HG03135 (cell line): ENCODE results near the gene PITPNM1.
"Not testable (repeated sequence)": the region's sequence is repeated elsewhere in the genome, so short reads cannot be mapped to it uniquely, and the experiment has no call there.

Source experiments
- ATAC-seq: cut with Tn5 transposase; IDR thresholded peaks from one replicate; pipeline ENCODE4 v1.9.1; 2021; ENCODE audit warnings: mild to moderate bottlenecking, moderate library complexity; ENCODE audit not compliant: unreplicated experiment

Gene PITPNM1

GRCh38 chr11:67523556-67524479 lies 18.7 kb upstream of the PITPNM1 start:
- no peak for ATAC-seq

GRCh38 chr11:67522844-67523555 lies 17.8 kb upstream of the PITPNM1 start, which contains the start of gene CABP2:
Gene CABP2 (minus strand): TSS chr11:67523446. CDS start chr11:67523326, 120 bp downstream.
- no peak for ATAC-seq

- no peak for ATAC-seq
These were observed 17.2 kb upstream of the PITPNM1 start for GRCh38 chr11:67522338-67522737.

GRCh38 chr11:67521924-67522323 lies 16.8 kb upstream of the PITPNM1 start:
- no peak for ATAC-seq

GRCh38 chr11:67520856-67521824 lies 16.0 kb upstream of the PITPNM1 start:
- ATAC-seq = no peak

- ATAC-seq = no peak
These were observed 14.6 kb upstream of the PITPNM1 start for GRCh38 chr11:67519726-67520125.

- no peak for ATAC-seq
These were observed 12.8 kb upstream of the PITPNM1 start for GRCh38 chr11:67517784-67518552.

GRCh38 chr11:67516806-67517205 lies 11.6 kb upstream of the PITPNM1 start:
- ATAC-seq = no peak

- ATAC-seq = no peak
These were observed 9.0 kb upstream of the PITPNM1 start for GRCh38 chr11:67514116-67514515.

GRCh38 chr11:67511558-67511957 lies 6.4 kb upstream of the PITPNM1 start:
- not testable (repeated sequence) for ATAC-seq

GRCh38 chr11:67510023-67510345 lies 4.8 kb upstream of the PITPNM1 start:
- ATAC-seq = no peak

GRCh38 chr11:67508486-67509121 lies 3.4 kb upstream of the PITPNM1 start:
- peak; percentile 51 for ATAC-seq

- peak; percentile 66 for ATAC-seq
These were observed 2.8 kb upstream of the PITPNM1 start, which contains the start of gene CDK2AP2 for GRCh38 chr11:67507864-67508485. Gene CDK2AP2 (minus strand): TSS chr11:67508162. CDS start chr11:67508082, 80 bp downstream.

- ATAC-seq = no peak
These were observed 2.2 kb upstream of the PITPNM1 start for GRCh38 chr11:67507242-67507863.

- no peak for ATAC-seq
These were observed 1.4 kb upstream of the PITPNM1 start for GRCh38 chr11:67506426-67507051.

- ATAC-seq = no peak
These were observed 638 bp upstream of the PITPNM1 start for GRCh38 chr11:67505605-67506396.
